GM23248 (cell line): Measurements from ENCODE around the gene MALL. TPM values are rescaled to one million over a fixed set of nuclear protein-coding genes. Genes with fewer than 3 reads are reported as not detected.

ENCODE experiments used
- DNase-seq: peaks from one replicate; pipeline ENCODE4 v3.0.0-alpha.2; 2015
- H2AFZ ChIP-seq: fragments of 200-600 bp; sonication (generic); 2 replicates; pipeline ENCODE4 v1.6.1; 2016; ENCODE audit warnings: antibody characterized with exemption
- H3F3A ChIP-seq: fragments of 200-600 bp; sonication (generic); 2 replicates; pipeline ENCODE4 v1.6.1; 2016; ENCODE audit warnings: mild to moderate bottlenecking, antibody characterized with exemption, mixed run types; ENCODE audit not compliant: insufficient read depth
- H3K27ac ChIP-seq: fragments of 200-600 bp; sonication (generic); 2 replicates; pipeline ENCODE4 v1.5.1; 2016; ENCODE audit warnings: mild to moderate bottlenecking
- H3K27me3 ChIP-seq: fragments of 200-600 bp; sonication (generic); replicated peaks from 2 replicates; pipeline ENCODE4 v1.6.1; 2016; ENCODE audit warnings: mild to moderate bottlenecking; ENCODE audit not compliant: insufficient read depth
- H3K36me3 ChIP-seq: fragments of 200-600 bp; sonication (generic); 2 replicates; pipeline ENCODE4 v1.6.1; 2016; ENCODE audit warnings: low read depth, mild to moderate bottlenecking
- H3K4me1 ChIP-seq: fragments of 200-600 bp; sonication (generic); 2 replicates; pipeline ENCODE4 v1.6.1; 2016; ENCODE audit warnings: mild to moderate bottlenecking; ENCODE audit not compliant: insufficient read depth
- H3K4me2 ChIP-seq: fragments of 200-600 bp; sonication (generic); one replicate; pipeline ENCODE4 v1.6.1; 2016; ENCODE audit warnings: mild to moderate bottlenecking; ENCODE audit not compliant: unreplicated experiment
- H3K4me3 ChIP-seq: fragments of 200-600 bp; sonication (generic); 2 replicates; pipeline ENCODE4 v1.5.1; 2016; ENCODE audit warnings: mild to moderate bottlenecking
- H3K79me2 ChIP-seq: fragments of 200-600 bp; sonication (generic); 2 replicates; pipeline ENCODE4 v1.6.1; 2016; ENCODE audit warnings: mild to moderate bottlenecking; ENCODE audit not compliant: insufficient read depth
- H3K9ac ChIP-seq: fragments of 200-600 bp; sonication (generic); 2 replicates; pipeline ENCODE4 v1.6.1; 2016; ENCODE audit warnings: mild to moderate bottlenecking
- H3K9me2 ChIP-seq: fragments of 200-600 bp; sonication (generic); 2 replicates; pipeline ENCODE4 v1.6.1; 2016; ENCODE audit warnings: mixed run types, mild to moderate bottlenecking, moderate library complexity; ENCODE audit not compliant: insufficient read depth
- H3K9me3 ChIP-seq: fragments of 200-600 bp; sonication (generic); one replicate; pipeline ENCODE4 v1.6.1; 2017; ENCODE audit warnings: low read depth
- H4K20me1 ChIP-seq: fragments of 200-600 bp; sonication (generic); 2 replicates; pipeline ENCODE4 v1.6.0; 2016; ENCODE audit not compliant: insufficient read depth
- EZH2 ChIP-seq: fragments of 200-600 bp; sonication (generic); IDR thresholded peaks from 2 replicates; pipeline ENCODE4 v1.6.1; 2018; ENCODE audit warnings: antibody characterized with exemption, mild to moderate bottlenecking; ENCODE audit not compliant: insufficient read depth, poor library complexity, severe bottlenecking
- EZH2phosphoT487 ChIP-seq: fragments of 200-600 bp; sonication (generic); IDR thresholded peaks from 2 replicates; pipeline ENCODE4 v1.6.1; 2018; ENCODE audit warnings: antibody characterized with exemption, moderate library complexity, mild to moderate bottlenecking, low read depth; ENCODE audit not compliant: insufficient read depth
- WGBS, 2 experiments: methylation state at CpG; one replicate each; pipeline ENCODE4 v1.1.6; 2015 to 2017; ENCODE audit warnings: low lambda C conversion rate in 2 of 2, low coverage in 1 of 2; ENCODE audit errors: missing lambda C conversion rate in 2 of 2; 5-methylcytosine and 5-hydroxymethylcytosine counted together
- in situ Hi-C: fragments of 300-500 bp; cut with MboI; formaldehyde crosslinking; loops from 2 replicates; pipeline ENCODE4 v1.15.0; 2020
- polyA plus RNA-seq: library from polyadenylated mRNA; unstranded; fragments of >200 nt; fragmentation: Nextera tagmentation; extraction: Ambion mirVana; gene quantifications from 2 replicates; pipeline ENCODE4 v1.2.1, GENCODE V29; 2016
- total RNA-seq: library from RNA; depleted of rRNA; stranded (reverse); fragments of >200 nt; shearing (Covaris generic); gene quantifications from 2 replicates; pipeline ENCODE4 v1.2.3, GENCODE V29; 2014

Gene MALL
- total and polyA plus RNA-seq, 2 experiments from 2014 or later: 43.7 to 61.6 TPM

GRCh38 chr2:110107092-110108079, 8.2 kb downstream of the MALL start:
- no peak overlapping the region for H3K9ac ChIP-seq
- H3K4me3 ChIP-seq: no peak overlapping the region
- DNase-seq: peak; percentile 18
- TF ChIP-seq EZH2 (no peak), EZH2phosphoT487 (no peak)
- no peak overlapping the region for H3K4me2 ChIP-seq
- no peaks in the 10 kb centered on the region for H3K9me3 ChIP-seq
- H3K4me1 ChIP-seq: peaks cover 40% of the 10 kb centered on the region
- no peaks in the 10 kb centered on the region for H3K27me3 ChIP-seq
- H2AFZ ChIP-seq: no peak overlapping the region
- WGBS, 2 experiments: 93 to 97% methylated on average over 3 of the region's 3 CpGs
- H4K20me1 ChIP-seq: no peaks in the 10 kb centered on the region
- no peaks in the 10 kb centered on the region for H3K9me2 ChIP-seq
- no peaks in the 10 kb centered on the region for H3K36me3 ChIP-seq
- in situ Hi-C loops: no loop called here
- peaks cover 63% of the 10 kb centered on the region for H3K79me2 ChIP-seq
- peaks cover 49% of the 10 kb centered on the region for H3F3A ChIP-seq
- H3K27ac ChIP-seq: peak overlapping the region; percentile 68

GRCh38 chr2:110106642-110107041, 9.0 kb downstream of the MALL start:
- H3F3A ChIP-seq: peaks cover 50% of the 10 kb centered on the region
- no peaks in the 10 kb centered on the region for H3K9me2 ChIP-seq
- H3K9me3 ChIP-seq: no peaks in the 10 kb centered on the region
- no peak for TF ChIP-seq EZH2
- no peak for TF ChIP-seq EZH2phosphoT487
- H3K79me2 ChIP-seq: peaks cover 56% of the 10 kb centered on the region
- H3K4me2 ChIP-seq: peak overlapping the region; percentile 72
- H2AFZ ChIP-seq: peak overlapping the region; percentile 52; the same call in 1 of the 2 replicates
- H3K27me3 ChIP-seq: no peaks in the 10 kb centered on the region
- 76 to 83% methylated on average over 6 of the region's 6 CpGs for WGBS, 2 experiments
- peak overlapping the region; percentile 31; the same call in 1 of the 2 replicates for H3K9ac ChIP-seq
- H3K36me3 ChIP-seq: no peaks in the 10 kb centered on the region
- H3K4me1 ChIP-seq: peaks cover 48% of the 10 kb centered on the region
- peak overlapping the region; percentile 68 for H3K27ac ChIP-seq
- DNase-seq: peak; percentile 57
- H4K20me1 ChIP-seq: no peaks in the 10 kb centered on the region
- in situ Hi-C loops: no loop called here
- H3K4me3 ChIP-seq: peak overlapping the region; percentile 20; the same call in 1 of the 2 replicates

GRCh38 chr2:110105608-110106467, 9.8 kb downstream of the MALL start:
- Histone ChIP-seq H3K4me2 (peak overlapping the region; percentile 72), H3F3A (peaks cover 51% of the 10 kb centered on the region), H3K9me3 (no peaks in the 10 kb centered on the region), H3K79me2 (peaks cover 48% of the 10 kb centered on the region), H3K4me3 (peak overlapping the region; percentile 20), H3K36me3 (no peaks in the 10 kb centered on the region), H3K9ac (peak overlapping the region; percentile 31), H3K9me2 (no peaks in the 10 kb centered on the region), H3K27ac (peak overlapping the region; percentile 68), H3K4me1 (peaks cover 52% of the 10 kb centered on the region), H2AFZ (peak overlapping the region; percentile 52), H3K27me3 (no peaks in the 10 kb centered on the region), H4K20me1 (no peaks in the 10 kb centered on the region)
- DNase-seq: peak; percentile 77
- TF ChIP-seq EZH2phosphoT487 (no peak), EZH2 (no peak)
- in situ Hi-C loops: no loop called here
- WGBS, 2 experiments: 13 to 17% methylated on average over 8 of the region's 8 CpGs

- Histone ChIP-seq H3K27me3 (no peaks in the 10 kb centered on the region), H3K9me3 (no peaks in the 10 kb centered on the region), H4K20me1 (no peaks in the 10 kb centered on the region), H2AFZ (peak overlapping the region; percentile 52; the same call in 1 of the 2 replicates), H3K9ac (peak overlapping the region; percentile 31), H3K36me3 (no peaks in the 10 kb centered on the region), H3K4me1 (peaks cover 58% of the 10 kb centered on the region), H3K9me2 (no peaks in the 10 kb centered on the region), H3K4me2 (peak overlapping the region; percentile 72), H3K79me2 (peaks cover 41% of the 10 kb centered on the region), H3F3A (peaks cover 51% of the 10 kb centered on the region), H3K27ac (peak overlapping the region; percentile 68), H3K4me3 (peak overlapping the region; percentile 20; the same call in 1 of the 2 replicates)
- in situ Hi-C loops: no loop called here
- TF ChIP-seq EZH2 (no peak), EZH2phosphoT487 (no peak)
- no peak for DNase-seq
- WGBS, 2 experiments: 86 to 89% methylated on average over 4 of the region's 4 CpGs
Observed at GRCh38 chr2:110105183-110105582, 10.4 kb downstream of the MALL start.
